NCI-H82 treated with DMSO at 0.1 percent for 48 hours (cell line): ENCODE data around the gene RBPJL.

Experiments
- DNase-seq: peaks from one replicate; lab custom pipeline; 2025; ENCODE audit not compliant: unreplicated experiment; lab: John Stamatoyannopoulos, UW

Gene RBPJL

DNA sequence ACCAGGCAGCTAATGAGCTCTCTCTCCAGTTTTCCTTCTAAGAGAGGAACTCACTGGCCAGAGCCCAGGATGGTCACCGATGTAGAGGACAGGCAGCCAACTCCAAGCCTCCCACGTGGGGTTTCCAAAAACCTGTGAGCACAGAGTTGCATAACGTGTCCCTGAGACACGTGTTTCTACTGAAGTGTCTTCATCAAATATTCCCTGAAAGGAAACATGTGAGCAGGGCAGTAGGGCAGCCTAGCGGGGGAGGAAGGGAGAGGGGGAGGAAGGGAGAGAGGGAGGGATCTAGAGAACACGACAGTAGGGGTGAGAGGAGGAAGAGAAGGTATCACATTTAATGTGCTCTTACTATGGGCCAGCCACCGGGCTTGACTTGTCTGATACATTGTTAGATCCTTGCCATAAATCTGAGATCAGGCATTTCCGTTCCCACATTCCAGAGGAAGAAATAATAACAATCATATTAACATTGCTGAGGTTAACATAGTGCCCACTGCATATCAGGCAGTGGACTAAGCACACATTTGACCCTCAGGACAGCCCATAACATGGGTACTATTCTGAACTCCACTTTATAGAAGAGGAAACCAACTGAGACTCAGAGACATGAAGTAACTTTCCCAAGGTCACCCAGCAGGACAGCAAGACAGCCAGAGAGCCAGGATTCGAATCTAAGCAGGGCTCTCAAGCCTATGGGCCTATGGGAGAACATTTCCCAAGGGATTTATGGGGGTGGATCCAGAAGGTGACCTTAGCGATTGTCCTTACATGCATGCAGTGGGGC, 51.8 kb downstream of the RBPJL start:
- no peak for DNase-seq

- DNase-seq: no peak
Measured at GRCh38 chr20:45359069-45359405, 52.4 kb downstream of the RBPJL start.

GRCh38 chr20:45359406-45360148, 52.9 kb downstream of the RBPJL start:
- no peak for DNase-seq

GRCh38 chr20:45361793-45362192, 55.2 kb downstream of the RBPJL start:
- no peak for DNase-seq

- peak; percentile 100 for DNase-seq
Measured at GRCh38 chr20:45362804-45363610, 56.4 kb downstream of the RBPJL start, which contains the start of gene SYS1. SYS1 (plus strand) TSS chr20:45363156; CDS start chr20:45363532, 376 bp downstream.

DNA sequence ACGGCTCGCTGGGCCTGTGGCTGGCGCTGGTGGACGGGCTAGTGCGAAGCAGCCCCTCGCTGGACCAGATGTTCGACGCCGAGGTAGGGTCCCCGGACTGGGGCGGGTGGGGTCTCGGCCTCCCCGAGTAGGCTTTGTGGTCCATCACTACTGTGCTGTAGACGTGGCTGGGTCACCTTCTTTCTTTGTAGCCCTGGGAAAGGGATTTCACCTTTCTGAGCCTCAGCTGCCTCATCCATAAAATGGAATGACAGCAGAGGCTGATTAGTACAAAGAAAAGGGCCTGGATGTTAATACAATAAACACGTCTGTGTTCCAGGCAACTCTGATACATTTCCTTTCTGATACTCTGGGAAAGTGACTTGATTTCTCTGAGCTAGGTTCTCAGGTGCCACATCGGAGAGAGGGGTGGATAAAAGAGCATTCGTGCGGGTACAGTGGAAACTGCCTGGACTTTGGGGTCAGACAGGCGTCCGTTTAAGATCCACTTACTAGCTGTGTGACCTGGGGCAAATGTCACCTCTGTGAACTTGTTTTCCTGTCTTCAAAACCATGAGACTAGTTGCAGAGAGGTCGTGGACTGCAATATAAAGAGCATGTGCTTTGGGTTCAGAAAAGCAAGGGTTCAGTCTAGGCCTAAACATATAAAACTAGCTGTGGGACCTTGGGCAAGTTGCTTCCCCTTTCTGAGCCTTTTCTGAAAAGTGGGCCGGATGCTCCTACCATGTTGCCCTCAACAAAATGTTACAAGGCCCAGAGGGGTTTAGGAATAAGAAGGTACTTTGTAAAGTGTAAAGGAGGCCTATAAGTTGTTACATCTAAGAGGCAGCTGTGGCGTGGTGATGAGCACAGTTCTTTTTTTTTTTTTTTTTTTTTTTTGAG, 57.2 kb downstream of the RBPJL start:
- DNase-seq: no peak

- DNase-seq: no peak
Measured at GRCh38 chr20:45365444-45365970, 58.9 kb downstream of the RBPJL start.

GRCh38 chr20:45366192-45366591, 59.6 kb downstream of the RBPJL start:
- no peak for DNase-seq

- DNase-seq: no peak
Measured at GRCh38 chr20:45366631-45367030, 60.0 kb downstream of the RBPJL start.

DNA sequence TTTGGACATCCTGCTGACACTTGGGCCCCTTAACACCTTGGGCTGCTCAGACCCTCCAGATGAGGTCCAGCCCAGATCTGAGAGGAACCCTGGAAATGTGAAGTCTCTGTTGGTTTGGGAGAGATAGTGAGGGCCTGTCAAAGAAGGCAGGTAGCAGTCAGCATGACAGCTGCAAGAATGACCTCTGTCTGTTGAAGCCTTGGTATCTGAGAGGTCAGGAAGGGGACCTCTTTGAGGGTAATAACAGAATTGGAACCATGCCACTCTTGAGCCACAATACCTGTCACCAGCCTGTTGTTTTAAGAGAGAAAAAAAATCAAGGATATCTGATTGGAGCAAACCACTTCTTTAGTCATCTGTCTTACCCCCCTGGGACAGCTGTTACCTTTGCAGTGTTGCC, 60.5 kb downstream of the RBPJL start:
- DNase-seq: no peak
